ENCODE data around the gene GDF7.
A peak's percentile ranks its signal among the peaks of the same experiment; 100 is the strongest.

The GDF7 gene

DNA sequence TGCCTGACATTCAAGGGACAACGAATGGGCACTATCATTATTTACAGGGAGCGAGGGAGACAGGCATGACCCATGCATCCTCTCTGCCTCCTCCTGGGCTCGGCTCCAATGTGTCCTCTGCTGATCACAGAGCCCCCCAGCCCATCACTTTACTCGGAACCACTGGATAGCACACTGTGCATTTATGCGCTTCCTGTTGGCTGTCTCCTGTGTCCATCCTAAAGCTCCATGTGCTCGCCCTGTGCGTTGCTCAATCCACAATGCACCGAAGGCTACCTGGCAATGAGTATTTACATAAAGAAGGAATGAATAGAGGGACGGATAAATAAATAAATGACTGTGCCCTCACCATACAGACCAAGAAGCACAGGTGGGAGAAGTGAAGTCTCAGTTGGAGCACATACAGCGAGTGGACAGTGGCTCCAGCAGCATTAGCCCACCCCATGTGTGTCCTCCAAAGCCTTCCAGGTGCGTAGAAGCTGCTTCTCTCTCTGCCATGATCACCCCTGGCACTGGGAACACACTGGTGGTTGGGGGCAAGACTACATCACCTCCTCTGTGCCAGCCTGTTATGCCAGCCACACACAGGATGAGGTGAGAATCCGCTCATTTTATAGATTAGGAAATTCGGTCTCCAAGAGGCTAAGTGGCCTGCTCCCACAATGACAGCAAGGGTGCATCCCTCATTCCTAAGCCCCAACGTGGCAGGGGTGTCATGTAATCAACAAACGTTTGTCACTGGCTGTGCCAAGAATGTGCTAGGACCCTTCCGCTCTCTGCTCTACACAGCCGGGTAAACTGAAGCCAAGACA lies 2.3 kb upstream of the GDF7 start:
- H3K9me3 ChIP-seq (ENCODE audit: insufficient read depth, low read depth, low read length) = no peaks in the 10 kb centered on the region

GRCh38 chr2:20665243-20666004 lies 1.5 kb upstream of the GDF7 start:
- Histone ChIP-seq H3K27me3 (ENCODE audit: insufficient read depth, low read length) (peaks cover 91% of the 10 kb centered on the region), H3K4me1 (ENCODE audit: insufficient read depth, low read length) (0 out of 2 replicates have a peak, but pooled peaks cover 4% of the 10 kb centered on the region), H3K9me3 (ENCODE audit: insufficient read depth, low read depth, low read length) (no peaks in the 10 kb centered on the region), H3K27ac (ENCODE audit: low read depth, low read length) (no peak overlapping the region), H3K4me3 (ENCODE audit: low read length) (peak overlapping the region; percentile 49), H3K9ac (ENCODE audit: low read depth, low read length) (no peak overlapping the region), H3K36me3 (ENCODE audit: insufficient read depth, low read length) (no peaks in the 10 kb centered on the region)
- 2% methylated on average over 49 of the region's 49 CpGs for WGBS

More for the DNA sequence above, 2.3 kb upstream of the GDF7 start:
- Histone ChIP-seq H3K4me1 (ENCODE audit: insufficient read depth, low read length) (0 out of 2 replicates have a peak, but pooled peaks cover 4% of the 10 kb centered on the region), H3K27ac (ENCODE audit: low read depth, low read length) (no peak overlapping the region), H3K27me3 (ENCODE audit: insufficient read depth, low read length) (peaks cover 91% of the 10 kb centered on the region), H3K4me3 (ENCODE audit: low read length) (0 out of 2 replicates have a peak overlapping the region, but pooled peaks have one; percentile 49), H3K9ac (ENCODE audit: low read depth, low read length) (no peak overlapping the region), H3K36me3 (ENCODE audit: insufficient read depth, low read length) (no peaks in the 10 kb centered on the region)
- 37% methylated on average over 17 of the region's 17 CpGs for WGBS

GRCh38 chr2:20666005-20666303 lies 990 bp upstream of the GDF7 start:
- peak overlapping the region; percentile 49 for H3K4me3 ChIP-seq (ENCODE audit: low read length)
- H3K9ac ChIP-seq (ENCODE audit: low read depth, low read length) = no peak overlapping the region
- no peaks in the 10 kb centered on the region for H3K36me3 ChIP-seq (ENCODE audit: insufficient read depth, low read length)
- under 1% methylated on average over 34 of the region's 34 CpGs for WGBS
- 0 out of 2 replicates have a peak, but pooled peaks cover 4% of the 10 kb centered on the region for H3K4me1 ChIP-seq (ENCODE audit: insufficient read depth, low read length)
- no peaks in the 10 kb centered on the region for H3K9me3 ChIP-seq (ENCODE audit: insufficient read depth, low read depth, low read length)
- H3K27me3 ChIP-seq (ENCODE audit: insufficient read depth, low read length) = peaks cover 92% of the 10 kb centered on the region
- no peak overlapping the region for H3K27ac ChIP-seq (ENCODE audit: low read depth, low read length)

- WGBS = under 1% methylated on average over 62 of the region's 62 CpGs
- Histone ChIP-seq H3K36me3 (ENCODE audit: insufficient read depth, low read length) (no peaks in the 10 kb centered on the region), H3K27me3 (ENCODE audit: insufficient read depth, low read length) (peaks cover 96% of the 10 kb centered on the region), H3K4me3 (ENCODE audit: low read length) (peak overlapping the region; percentile 42), H3K9me3 (ENCODE audit: insufficient read depth, low read depth, low read length) (no peaks in the 10 kb centered on the region), H3K27ac (ENCODE audit: low read depth, low read length) (no peak overlapping the region), H3K4me1 (ENCODE audit: insufficient read depth, low read length) (0 out of 2 replicates have a peak, but pooled peaks cover 13% of the 10 kb centered on the region), H3K9ac (ENCODE audit: low read depth, low read length) (no peak overlapping the region)
Observed at GRCh38 chr2:20667151-20667530, 197 bp downstream of the GDF7 start.

GRCh38 chr2:20667531-20668401 lies 822 bp downstream of the GDF7 start:
- H3K36me3 ChIP-seq (ENCODE audit: insufficient read depth, low read length) = no peaks in the 10 kb centered on the region
- H3K27ac ChIP-seq (ENCODE audit: low read depth, low read length) = no peak overlapping the region
- no peak overlapping the region for H3K9ac ChIP-seq (ENCODE audit: low read depth, low read length)
- H3K4me1 ChIP-seq (ENCODE audit: insufficient read depth, low read length) = peaks cover 20% of the 10 kb centered on the region
- 5% methylated on average over 39 of the region's 39 CpGs for WGBS
- H3K9me3 ChIP-seq (ENCODE audit: insufficient read depth, low read depth, low read length) = no peaks in the 10 kb centered on the region
- H3K27me3 ChIP-seq (ENCODE audit: insufficient read depth, low read length) = peaks cover 96% of the 10 kb centered on the region
- H3K4me3 ChIP-seq (ENCODE audit: low read length) = peak overlapping the region; percentile 42

- H3K9ac ChIP-seq (ENCODE audit: low read depth, low read length) = no peak overlapping the region
- WGBS = 68% methylated on average over 6 of the region's 6 CpGs
- no peak overlapping the region for H3K4me3 ChIP-seq (ENCODE audit: low read length)
- no peak overlapping the region for H3K27ac ChIP-seq (ENCODE audit: low read depth, low read length)
- H3K36me3 ChIP-seq (ENCODE audit: insufficient read depth, low read length) = no peaks in the 10 kb centered on the region
- no peaks in the 10 kb centered on the region for H3K9me3 ChIP-seq (ENCODE audit: insufficient read depth, low read depth, low read length)
- H3K27me3 ChIP-seq (ENCODE audit: insufficient read depth, low read length) = peaks cover 96% of the 10 kb centered on the region
- peaks cover 26% of the 10 kb centered on the region for H3K4me1 ChIP-seq (ENCODE audit: insufficient read depth, low read length)
Observed at GRCh38 chr2:20668451-20668850, 1.5 kb downstream of the GDF7 start.

DNA sequence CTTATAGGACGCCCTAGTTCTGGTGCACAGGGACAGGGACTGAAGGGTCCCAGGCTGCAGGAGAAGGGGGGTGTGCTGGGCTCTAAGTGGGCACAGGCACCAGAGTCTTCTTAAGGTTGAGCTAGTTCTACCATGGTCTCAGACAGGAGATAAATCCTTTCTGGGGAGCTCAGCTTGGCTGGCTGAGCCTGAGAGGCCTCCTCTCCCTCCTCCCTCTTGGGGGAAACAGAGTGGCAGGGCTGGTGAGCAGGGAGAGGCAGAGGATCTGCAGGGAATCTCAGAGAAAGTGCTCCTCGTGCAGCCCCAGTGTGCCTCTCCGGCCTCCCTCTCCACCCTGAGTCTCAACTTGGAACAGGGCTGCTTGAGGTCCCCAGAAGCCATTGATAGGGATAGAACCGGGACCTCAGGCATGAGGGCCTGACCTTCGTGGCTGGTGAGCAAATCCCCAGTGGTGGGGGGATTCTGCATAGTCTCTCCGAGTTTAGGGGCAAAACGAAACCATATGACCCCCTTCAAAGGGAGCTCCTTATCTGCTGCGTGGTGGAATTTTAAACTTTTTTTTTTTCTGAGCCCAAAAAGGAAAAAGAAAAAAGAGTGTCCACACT lies 2.0 kb downstream of the GDF7 start:
- no peaks in the 10 kb centered on the region for H3K36me3 ChIP-seq (ENCODE audit: insufficient read depth, low read length)
- no peak overlapping the region for H3K9ac ChIP-seq (ENCODE audit: low read depth, low read length)
- H3K9me3 ChIP-seq (ENCODE audit: insufficient read depth, low read depth, low read length) = no peaks in the 10 kb centered on the region
- peak overlapping the region; percentile 13; the same call in 1 of the 2 replicates for H3K4me3 ChIP-seq (ENCODE audit: low read length)
- H3K27me3 ChIP-seq (ENCODE audit: insufficient read depth, low read length) = peaks cover 96% of the 10 kb centered on the region
- no peak overlapping the region for H3K27ac ChIP-seq (ENCODE audit: low read depth, low read length)
- WGBS = 33% methylated on average over 8 of the region's 8 CpGs
- H3K4me1 ChIP-seq (ENCODE audit: insufficient read depth, low read length) = peaks cover 28% of the 10 kb centered on the region

DNA sequence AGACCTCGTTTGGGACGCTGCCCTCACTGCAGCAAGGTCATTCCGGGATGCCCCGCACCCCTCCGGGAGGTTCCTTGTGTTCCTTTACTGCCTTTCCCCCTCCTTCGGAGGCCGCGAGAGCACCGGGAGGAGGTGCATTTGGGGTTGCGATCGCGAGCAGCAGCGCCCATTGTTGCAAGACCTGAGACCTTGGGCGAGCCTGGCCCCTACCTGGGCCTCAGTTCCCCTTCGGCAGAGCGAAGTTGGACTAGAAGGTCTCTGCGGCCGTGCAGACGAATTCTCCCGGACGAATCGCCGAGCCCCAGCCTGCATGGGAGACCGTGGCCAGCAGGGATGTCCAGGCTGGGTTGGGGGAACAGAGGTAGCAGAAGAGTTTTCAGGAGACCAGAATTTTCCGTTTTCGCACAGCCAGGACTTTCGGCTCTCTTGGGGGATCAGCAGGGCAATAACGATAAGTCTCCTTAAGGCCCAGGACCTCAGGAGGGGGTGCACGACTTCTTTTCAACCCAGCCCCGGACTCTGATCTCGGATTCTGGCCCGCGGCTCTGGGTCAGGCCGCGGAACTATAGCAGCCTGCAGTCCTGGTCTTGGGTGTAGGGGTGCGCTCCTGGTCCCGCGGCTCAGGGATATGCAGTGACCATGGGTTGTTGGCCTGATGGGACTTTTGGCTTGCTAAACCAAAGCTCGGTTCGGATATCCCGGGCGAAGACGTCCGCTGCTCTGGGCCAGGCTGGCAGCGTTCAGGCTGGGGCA lies 2.8 kb downstream of the GDF7 start:
- H3K4me3 ChIP-seq (ENCODE audit: low read length) = peak overlapping the region; percentile 13
- no peak overlapping the region for H3K27ac ChIP-seq (ENCODE audit: low read depth, low read length)
- H3K27me3 ChIP-seq (ENCODE audit: insufficient read depth, low read length) = peaks cover 96% of the 10 kb centered on the region
- no peaks in the 10 kb centered on the region for H3K9me3 ChIP-seq (ENCODE audit: insufficient read depth, low read depth, low read length)
- H3K36me3 ChIP-seq (ENCODE audit: insufficient read depth, low read length) = no peaks in the 10 kb centered on the region
- WGBS = 7% methylated on average over 45 of the region's 45 CpGs
- H3K4me1 ChIP-seq (ENCODE audit: insufficient read depth, low read length) = peaks cover 34% of the 10 kb centered on the region
- no peak overlapping the region for H3K9ac ChIP-seq (ENCODE audit: low read depth, low read length)

DNA sequence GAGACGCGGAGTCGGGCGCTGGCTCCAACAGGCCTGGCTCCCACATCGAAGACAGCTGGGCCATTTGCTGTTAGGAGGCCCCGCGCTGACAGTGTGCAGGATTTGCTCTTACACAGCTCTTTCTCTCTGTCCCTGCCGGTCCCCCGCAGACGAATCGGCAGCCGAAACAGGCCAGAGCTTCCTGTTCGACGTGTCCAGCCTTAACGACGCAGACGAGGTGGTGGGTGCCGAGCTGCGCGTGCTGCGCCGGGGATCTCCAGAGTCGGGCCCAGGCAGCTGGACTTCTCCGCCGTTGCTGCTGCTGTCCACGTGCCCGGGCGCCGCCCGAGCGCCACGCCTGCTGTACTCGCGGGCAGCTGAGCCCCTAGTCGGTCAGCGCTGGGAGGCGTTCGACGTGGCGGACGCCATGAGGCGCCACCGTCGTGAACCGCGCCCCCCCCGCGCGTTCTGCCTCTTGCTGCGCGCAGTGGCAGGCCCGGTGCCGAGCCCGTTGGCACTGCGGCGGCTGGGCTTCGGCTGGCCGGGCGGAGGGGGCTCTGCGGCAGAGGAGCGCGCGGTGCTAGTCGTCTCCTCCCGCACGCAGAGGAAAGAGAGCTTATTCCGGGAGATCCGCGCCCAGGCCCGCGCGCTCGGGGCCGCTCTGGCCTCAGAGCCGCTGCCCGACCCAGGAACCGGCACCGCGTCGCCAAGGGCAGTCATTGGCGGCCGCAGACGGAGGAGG lies 3.5 kb downstream of the GDF7 start:
- Histone ChIP-seq H3K36me3 (ENCODE audit: insufficient read depth, low read length) (no peaks in the 10 kb centered on the region), H3K27me3 (ENCODE audit: insufficient read depth, low read length) (peaks cover 96% of the 10 kb centered on the region), H3K4me3 (ENCODE audit: low read length) (no peak overlapping the region), H3K4me1 (ENCODE audit: insufficient read depth, low read length) (peaks cover 41% of the 10 kb centered on the region), H3K27ac (ENCODE audit: low read depth, low read length) (no peak overlapping the region), H3K9ac (ENCODE audit: low read depth, low read length) (no peak overlapping the region), H3K9me3 (ENCODE audit: insufficient read depth, low read depth, low read length) (no peaks in the 10 kb centered on the region)
- 4% methylated on average over 83 of the region's 83 CpGs for WGBS

All from HUES64 (cell line).